Transverse colon (tissue), 4 donors: Measurements from ENCODE around the gene CDON. TPM values are rescaled to one million over a fixed set of nuclear protein-coding genes. Genes with fewer than 3 reads are reported as not detected.

Experiments used
- DNase-seq: peaks from one replicate; pipeline ENCODE4 v3.0.0-alpha.2; 2019
- H3K27ac ChIP-seq, 4 donors: fragments of 200-600 bp; sonication (generic); 2 replicates each; pipeline ENCODE4 v1.5.1; 2016 to 2018; ENCODE audit warnings: inconsistent platforms in 4 of 4
- H3K27me3 ChIP-seq: fragments of 200-600 bp; sonication (generic); 2 replicates; pipeline ENCODE4 v1.5.1; 2017; ENCODE audit warnings: inconsistent platforms
- H3K36me3 ChIP-seq, 4 donors: fragments of 200-600 bp; sonication (generic); 2 replicates each; pipeline ENCODE4 v1.5.1; 2017 to 2019; ENCODE audit warnings: inconsistent platforms in 4 of 4
- H3K4me1 ChIP-seq, 4 donors: fragments of 200-600 bp; sonication (generic); 2 replicates each; pipeline ENCODE4 v1.5.1; 2017 to 2020; ENCODE audit warnings: inconsistent platforms in 4 of 4
- H3K4me3 ChIP-seq, 4 donors: fragments of 200-600 bp; sonication (generic); 1 replicate in 1 of 4; 2 replicates in 3 of 4; pipeline versions ENCODE4 v1.5.1 to v1.6.1; 2017 to 2019; ENCODE audit warnings: inconsistent platforms in 4 of 4
- H3K9me3 ChIP-seq, 2 donors: fragments of 200-600 bp; sonication (generic); 2 replicates each; pipeline ENCODE4 v1.5.1; 2017 to 2019; ENCODE audit warnings: inconsistent platforms in 2 of 2
- CTCF ChIP-seq, 5 experiments: fragments of 200-600 bp in 3 of 5; fragments of 450-650 bp in 2 of 5; sonication (generic) in 3 of 5; IDR thresholded peaks; 1 replicate in 2 of 5; 2 replicates in 3 of 5; pipeline ENCODE4 v1.5.1; 2016 to 2017; ENCODE audit warnings: antibody characterized with exemption in 5 of 5, inconsistent platforms in 3 of 5, mild to moderate bottlenecking in 2 of 5, moderate library complexity in 1 of 5
- EP300 ChIP-seq: sonication (generic); formaldehyde crosslinking; IDR thresholded peaks from one replicate; pipeline ENCODE4 v1.6.1; 2017; ENCODE audit warnings: antibody characterized with exemption, low read depth
- POLR2A ChIP-seq: fragments of 450-650 bp; IDR thresholded peaks from one replicate; pipeline ENCODE4 v1.6.1; 2016; ENCODE audit warnings: antibody characterized with exemption, mild to moderate bottlenecking, moderate library complexity
- POLR2AphosphoS5 ChIP-seq, 3 donors: sonication (generic); formaldehyde crosslinking; IDR thresholded peaks; one replicate each; pipeline ENCODE4 v1.6.1; 2016; ENCODE audit warnings: antibody characterized with exemption in 3 of 3
- WGBS, 2 donors: methylation state at CpG; one replicate each; pipeline ENCODE4 v1.1.5; 2018; ENCODE audit warnings: low coverage in 1 of 2; 5-methylcytosine and 5-hydroxymethylcytosine counted together
- in situ Hi-C, 4 donors: fragments of 200-750 bp; cut with MboI; loops; one replicate each; pipeline versions ENCODE4 v1.15.0 to v1.15.1; 2017; ENCODE audit warnings: low sequenced_read_pairs in 3 of 4, low pct_ligation_motif_present in 1 of 4, low pct_unique_long_range_greater_than_20kb in 1 of 4
- intact Hi-C: fragments of 100-400 bp; cut with DNase I; formaldehyde crosslinking; loops from one replicate; pipeline ENCODE4 v1.15.1; 2023; ENCODE audit warnings: low total_unique reads
- total RNA-seq, 4 donors: library from RNA; depleted of rRNA; stranded (reverse); fragments of >200 nt; gene quantifications; one replicate each; pipeline ENCODE4 v1.1.0, GENCODE V29; 2016

The CDON gene
- total RNA-seq, 4 donors from 2014 or later: 7.6 to 31.0 (median 9.9) TPM

- peaks cover 0 to 14% (median 4%) of the 10 kb centered on the region in 4 donors for H3K4me1 ChIP-seq
- H3K9me3 ChIP-seq: no peaks in the 10 kb centered on the region
- no peak overlapping the region for H3K4me3 ChIP-seq
- no peaks in the 10 kb centered on the region for H3K36me3 ChIP-seq
- no peak for DNase-seq
- 58 to 73% methylated on average over 1 of the region's 1 CpG for WGBS, 2 donors
- in situ Hi-C loops (no loop called here), intact Hi-C loops (no loop called here)
- H3K27ac ChIP-seq: peak overlapping the region in 2 of 4 donors; percentile 27 to 48
- peak in 1 of 3 donors; percentile 7 for TF ChIP-seq POLR2AphosphoS5 (IDR thresholded peaks at IDR 0.05)
- TF ChIP-seq POLR2A: no peak
- TF ChIP-seq CTCF (IDR thresholded peaks at IDR 0.05): no peak
- TF ChIP-seq EP300: no peak
- no peaks in the 10 kb centered on the region for H3K27me3 ChIP-seq
Observed at GRCh38 chr11:126049159-126049558, 13.5 kb downstream of the CDON start.

DNA sequence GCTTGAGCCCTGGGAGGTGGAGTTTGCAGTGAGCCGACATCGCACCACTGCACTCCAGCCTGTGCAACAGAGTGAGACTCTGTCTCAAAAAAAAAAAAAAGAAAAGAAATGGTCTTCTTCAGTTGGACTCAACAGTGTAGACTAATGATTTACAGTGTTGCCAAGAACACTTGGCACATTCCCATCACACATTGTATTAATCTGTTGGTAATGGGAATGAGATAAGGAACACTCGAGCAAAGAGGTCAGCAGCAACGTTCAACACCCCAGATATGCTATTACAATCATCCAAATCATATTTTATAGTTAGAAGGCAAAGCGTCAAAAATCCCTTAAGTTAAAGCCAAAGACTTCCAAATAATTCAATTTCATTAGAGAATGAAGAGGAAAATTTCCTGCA, 14.5 kb downstream of the CDON start:
- WGBS, 2 donors: 85 to 88% methylated on average over 3 to 5 of the region's 5 CpGs
- TF ChIP-seq EP300 (no peak), CTCF (IDR thresholded peaks at IDR 0.05) (no peak), POLR2AphosphoS5 (IDR thresholded peaks at IDR 0.05) (no peak), POLR2A (no peak)
- no peak for DNase-seq
- Histone ChIP-seq H3K27ac (peak overlapping the region in 1 of 4 donors; percentile 27), H3K4me3 (no peak overlapping the region), H3K27me3 (no peaks in the 10 kb centered on the region), H3K9me3 (no peaks in the 10 kb centered on the region), H3K36me3 (no peaks in the 10 kb centered on the region), H3K4me1 (peaks cover 0 to 14% (median 4%) of the 10 kb centered on the region in 4 donors)
- in situ Hi-C loops (no loop called here), intact Hi-C loops (no loop called here)

DNA sequence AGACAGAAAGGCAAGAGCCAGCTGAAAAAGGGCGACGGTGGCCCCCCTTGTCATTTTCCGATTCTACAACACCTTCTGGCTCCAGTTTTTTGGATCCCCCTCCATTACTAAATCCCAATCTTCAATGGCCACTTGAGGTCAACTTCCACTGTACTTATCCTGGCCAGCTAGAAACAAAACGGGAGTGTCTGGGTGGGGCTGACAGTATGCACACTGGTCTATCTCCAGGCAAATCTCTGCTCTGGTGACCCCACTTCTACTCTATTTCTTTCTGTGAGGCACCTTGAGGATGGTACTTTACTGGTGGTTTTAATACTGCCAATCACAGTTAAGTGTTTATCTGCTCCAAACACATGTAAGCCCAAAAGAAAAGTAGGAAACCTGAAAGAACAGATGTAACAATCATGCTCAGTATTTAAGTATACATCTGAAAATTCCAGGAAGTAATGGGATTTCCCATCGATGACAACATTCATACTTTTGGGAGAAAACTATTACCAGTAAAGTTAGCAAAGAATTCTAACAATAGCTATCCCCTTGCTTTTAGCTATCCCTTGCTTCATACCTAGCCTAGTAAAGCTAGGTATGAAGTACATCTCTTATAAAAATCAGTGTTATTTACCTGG, 16.0 kb downstream of the CDON start:
- Histone ChIP-seq H3K27ac (no peak overlapping the region), H3K9me3 (no peaks in the 10 kb centered on the region), H3K27me3 (no peaks in the 10 kb centered on the region), H3K4me3 (no peak overlapping the region), H3K4me1 (peaks cover 0 to 14% (median 4%) of the 10 kb centered on the region in 4 donors), H3K36me3 (no peaks in the 10 kb centered on the region)
- 63 to 84% methylated on average over 3 to 5 of the region's 5 CpGs for WGBS, 2 donors
- no peak for DNase-seq
- in situ Hi-C loops: no loop called here
- TF ChIP-seq EP300 (no peak), POLR2A (no peak), POLR2AphosphoS5 (IDR thresholded peaks at IDR 0.05) (no peak), CTCF (IDR thresholded peaks at IDR 0.05) (no peak)
- intact Hi-C loops: no loop called here

GRCh38 chr11:126039485-126040271, 23.0 kb downstream of the CDON start:
- Histone ChIP-seq H3K27ac (no peak overlapping the region), H3K4me1 (peaks cover 0 to 2% (median 0%) of the 10 kb centered on the region in 4 donors), H3K4me3 (no peak overlapping the region), H3K27me3 (no peaks in the 10 kb centered on the region), H3K9me3 (no peaks in the 10 kb centered on the region), H3K36me3 (no peaks in the 10 kb centered on the region)
- in situ Hi-C loops: no loop called here
- DNase-seq: no peak
- intact Hi-C loops: no loop called here
- WGBS, 2 donors: 70 to 82% methylated on average over 5 to 9 of the region's 9 CpGs
- TF ChIP-seq CTCF (IDR thresholded peaks at IDR 0.05) (no peak), POLR2AphosphoS5 (IDR thresholded peaks at IDR 0.05) (no peak), POLR2A (no peak), EP300 (no peak)
